ENCODE data around the gene DOK5.

Gene DOK5

GRCh38 chr20:54499111-54499510 lies 23.7 kb downstream of the DOK5 start:
- TF ChIP-seq, protein P1, sequence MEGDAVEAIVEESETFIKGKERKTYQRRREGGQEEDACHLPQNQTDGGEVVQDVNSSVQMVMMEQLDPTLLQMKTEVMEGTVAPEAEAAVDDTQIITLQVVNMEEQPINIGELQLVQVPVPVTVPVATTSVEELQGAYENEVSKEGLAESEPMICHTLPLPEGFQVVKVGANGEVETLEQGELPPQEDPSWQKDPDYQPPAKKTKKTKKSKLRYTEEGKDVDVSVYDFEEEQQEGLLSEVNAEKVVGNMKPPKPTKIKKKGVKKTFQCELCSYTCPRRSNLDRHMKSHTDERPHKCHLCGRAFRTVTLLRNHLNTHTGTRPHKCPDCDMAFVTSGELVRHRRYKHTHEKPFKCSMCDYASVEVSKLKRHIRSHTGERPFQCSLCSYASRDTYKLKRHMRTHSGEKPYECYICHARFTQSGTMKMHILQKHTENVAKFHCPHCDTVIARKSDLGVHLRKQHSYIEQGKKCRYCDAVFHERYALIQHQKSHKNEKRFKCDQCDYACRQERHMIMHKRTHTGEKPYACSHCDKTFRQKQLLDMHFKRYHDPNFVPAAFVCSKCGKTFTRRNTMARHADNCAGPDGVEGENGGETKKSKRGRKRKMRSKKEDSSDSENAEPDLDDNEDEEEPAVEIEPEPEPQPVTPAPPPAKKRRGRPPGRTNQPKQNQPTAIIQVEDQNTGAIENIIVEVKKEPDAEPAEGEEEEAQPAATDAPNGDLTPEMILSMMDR (IDR thresholded peaks at IDR 0.05; ENCODE audit: insufficient read depth, low read length, poor library complexity, severe bottlenecking) = no peak

DNA sequence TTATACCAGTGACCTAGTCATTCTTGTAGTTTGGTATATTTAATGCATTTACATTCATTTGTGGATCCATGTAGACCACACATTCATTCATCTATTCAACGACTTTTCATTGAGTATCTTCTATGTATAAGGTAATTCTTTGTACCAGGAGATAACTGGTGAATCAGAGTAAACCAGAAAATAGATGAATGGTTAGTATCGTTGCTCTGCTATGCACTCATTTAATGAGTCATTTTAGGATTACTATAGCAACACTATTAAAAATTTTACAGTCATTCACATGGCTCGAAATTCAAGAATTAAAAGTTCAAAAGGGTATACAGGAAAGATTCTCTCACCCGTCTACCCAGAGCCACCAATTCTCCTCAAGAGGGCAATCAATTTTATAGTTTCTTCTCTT lies 26.8 kb downstream of the DOK5 start:
- TF ChIP-seq, protein P1 (IDR thresholded peaks at IDR 0.05; ENCODE audit: insufficient read depth, low read length, poor library complexity, severe bottlenecking) = no peak
- Histone ChIP-seq H3K36me3 (ENCODE audit: control insufficient read depth, insufficient read depth, low read length) (no peaks in the 10 kb centered on the region), H3K27me3 (replicated peaks; ENCODE audit: control insufficient read depth, insufficient read depth, low read length) (no peaks in the 10 kb centered on the region), H3K4me3 (replicated peaks; ENCODE audit: low read depth, low read length) (no peak overlapping the region)
- DNase-seq (ENCODE audit: extremely low read depth, insufficient read length) = no peak

More at GRCh38 chr20:54499111-54499510, 23.7 kb downstream of the DOK5 start:
- Histone ChIP-seq H3K4me3 (replicated peaks; ENCODE audit: low read depth, low read length) (no peak overlapping the region), H3K27me3 (replicated peaks; ENCODE audit: control insufficient read depth, insufficient read depth, low read length) (no peaks in the 10 kb centered on the region), H3K36me3 (ENCODE audit: control insufficient read depth, insufficient read depth, low read length) (no peaks in the 10 kb centered on the region)
- no peak for DNase-seq (ENCODE audit: extremely low read depth, insufficient read length)

DNA sequence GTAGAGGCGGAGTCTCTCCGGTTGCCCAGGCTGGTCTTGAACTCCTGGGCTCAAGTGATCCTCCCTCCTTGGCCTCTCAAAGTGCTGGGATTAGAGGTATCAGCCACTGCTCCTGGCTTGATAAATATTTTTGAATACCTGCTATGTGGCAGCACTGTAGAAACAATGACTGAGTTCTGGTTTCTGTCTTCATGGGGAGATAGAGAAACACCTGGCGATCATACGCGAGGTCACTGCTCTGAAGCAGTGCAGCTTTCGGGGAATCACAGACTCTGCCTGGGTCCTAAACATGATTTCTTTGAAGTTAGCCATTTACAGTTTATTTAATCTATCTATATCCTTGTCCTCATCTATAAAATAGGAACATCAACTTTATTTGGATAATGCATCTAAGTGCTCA lies 31.2 kb downstream of the DOK5 start:
- no peak for DNase-seq (ENCODE audit: extremely low read depth, insufficient read length)
- no peaks in the 10 kb centered on the region for H3K27me3 ChIP-seq (replicated peaks; ENCODE audit: control insufficient read depth, insufficient read depth, low read length)
- TF ChIP-seq, protein P1 (IDR thresholded peaks at IDR 0.05; ENCODE audit: insufficient read depth, low read length, poor library complexity, severe bottlenecking) = no peak
- no peaks in the 10 kb centered on the region for H3K36me3 ChIP-seq (ENCODE audit: control insufficient read depth, insufficient read depth, low read length)
- no peak overlapping the region for H3K4me3 ChIP-seq (replicated peaks; ENCODE audit: low read depth, low read length)

DNA sequence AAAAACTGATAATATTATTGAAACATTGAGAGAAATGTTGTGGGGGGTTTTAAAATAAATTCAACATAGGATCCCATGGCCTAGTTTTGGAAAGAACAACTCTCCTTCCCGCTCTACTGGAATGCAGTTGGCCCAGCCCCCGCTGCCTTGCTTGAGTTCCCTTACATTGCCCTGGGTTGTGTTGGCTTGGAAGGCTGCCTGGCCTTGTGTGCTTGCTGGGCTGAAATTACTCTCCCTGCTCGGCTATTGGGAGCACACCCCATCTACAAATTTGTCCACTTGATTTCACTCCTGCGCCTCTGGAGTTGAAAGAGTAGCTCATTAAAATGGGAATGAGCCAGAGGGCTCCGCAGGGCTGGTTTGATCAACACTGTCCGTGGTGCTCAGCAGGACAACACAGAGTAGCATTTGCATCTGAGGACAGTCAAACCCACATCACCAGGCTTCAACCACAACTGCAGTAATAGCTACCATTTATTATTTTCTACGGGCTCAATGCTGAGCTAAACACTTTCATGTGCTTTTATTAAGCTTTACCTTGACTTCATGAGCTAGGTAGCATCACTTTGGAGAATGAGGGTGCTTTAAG lies 35.2 kb downstream of the DOK5 start:
- TF ChIP-seq, protein P1 (IDR thresholded peaks at IDR 0.05; ENCODE audit: insufficient read depth, low read length, poor library complexity, severe bottlenecking) = no peak
- H3K36me3 ChIP-seq (ENCODE audit: control insufficient read depth, insufficient read depth, low read length) = no peaks in the 10 kb centered on the region
- H3K27me3 ChIP-seq (replicated peaks; ENCODE audit: control insufficient read depth, insufficient read depth, low read length) = no peaks in the 10 kb centered on the region
- H3K4me3 ChIP-seq (replicated peaks; ENCODE audit: low read depth, low read length) = no peak overlapping the region
- DNase-seq (ENCODE audit: extremely low read depth, insufficient read length) = no peak

DNA sequence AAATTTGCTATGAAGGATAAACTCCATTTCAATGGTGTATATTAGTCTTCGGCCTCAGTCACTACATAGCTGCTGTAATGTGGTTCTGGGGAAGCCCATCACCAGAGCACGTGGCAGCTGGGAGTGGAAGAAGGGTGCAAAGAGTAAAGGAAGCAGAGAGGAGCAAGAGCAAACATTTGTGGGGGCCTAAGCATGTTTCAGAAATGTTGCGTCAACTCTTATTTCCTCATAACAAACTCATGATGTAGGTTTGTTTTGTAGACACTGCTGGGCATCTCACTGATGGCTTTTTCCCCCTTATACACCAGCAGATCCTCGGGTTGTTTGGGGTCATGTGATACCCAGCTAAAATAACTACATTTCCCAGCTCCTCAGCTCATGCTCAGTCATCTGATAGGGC lies 37.3 kb downstream of the DOK5 start:
- no peak overlapping the region for H3K4me3 ChIP-seq (replicated peaks; ENCODE audit: low read depth, low read length)
- H3K36me3 ChIP-seq (ENCODE audit: control insufficient read depth, insufficient read depth, low read length) = no peaks in the 10 kb centered on the region
- no peak for DNase-seq (ENCODE audit: extremely low read depth, insufficient read length)
- no peaks in the 10 kb centered on the region for H3K27me3 ChIP-seq (replicated peaks; ENCODE audit: control insufficient read depth, insufficient read depth, low read length)
- TF ChIP-seq, protein P1 (IDR thresholded peaks at IDR 0.05; ENCODE audit: insufficient read depth, low read length, poor library complexity, severe bottlenecking) = no peak
